Upper lobe of left lung (tissue), 4 donors: ENCODE measurements around the gene LTBP1.

Source experiments
- EP300 ChIP-seq, 4 donors: sonication (generic); formaldehyde crosslinking; IDR thresholded peaks; one replicate each; pipeline ENCODE4 v1.5.1; 2017; ENCODE audit warnings: antibody characterized with exemption in 4 of 4, control low read depth in 2 of 4
- POLR2A ChIP-seq, 4 donors: fragments of 450-650 bp; IDR thresholded peaks; one replicate each; pipeline ENCODE4 v1.5.1; 2016 to 2017; ENCODE audit warnings: antibody characterized with exemption in 4 of 4, mild to moderate bottlenecking in 2 of 4
- POLR2AphosphoS5 ChIP-seq, 2 donors: sonication (generic); formaldehyde crosslinking; IDR thresholded peaks; one replicate each; pipeline ENCODE4 v1.5.1; 2017; ENCODE audit warnings: antibody characterized with exemption in 2 of 2
- TF ChIP-seq, protein P1 (sequence below), 6 experiments: fragments of 450-650 bp in 4 of 6; fragments of 200-600 bp in 2 of 6; sonication (generic) in 2 of 6; IDR thresholded peaks; one replicate each; pipeline ENCODE4 v1.5.1; 2016 to 2019; ENCODE audit warnings: antibody characterized with exemption in 6 of 6

DNA sequence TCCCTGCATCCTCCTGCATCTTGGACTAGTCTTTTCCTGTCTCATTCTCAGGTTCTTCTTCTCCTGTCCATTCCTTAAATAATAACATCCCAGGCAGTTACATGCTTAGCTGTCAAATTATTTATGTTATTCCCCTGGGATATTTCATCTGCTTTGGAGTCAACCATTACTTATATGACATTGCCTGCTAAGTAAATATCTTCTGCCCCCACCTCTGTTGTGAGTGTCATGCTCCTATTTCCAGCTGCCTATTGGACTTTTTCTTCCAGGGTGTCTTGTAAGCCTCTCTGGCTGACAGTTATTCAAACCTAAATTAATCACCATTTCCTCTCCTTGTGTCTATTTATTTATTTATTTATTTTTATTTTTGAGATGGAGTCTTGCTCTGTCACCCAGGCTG, 405.0 kb downstream of the LTBP1 start:
- TF ChIP-seq, protein P1, sequence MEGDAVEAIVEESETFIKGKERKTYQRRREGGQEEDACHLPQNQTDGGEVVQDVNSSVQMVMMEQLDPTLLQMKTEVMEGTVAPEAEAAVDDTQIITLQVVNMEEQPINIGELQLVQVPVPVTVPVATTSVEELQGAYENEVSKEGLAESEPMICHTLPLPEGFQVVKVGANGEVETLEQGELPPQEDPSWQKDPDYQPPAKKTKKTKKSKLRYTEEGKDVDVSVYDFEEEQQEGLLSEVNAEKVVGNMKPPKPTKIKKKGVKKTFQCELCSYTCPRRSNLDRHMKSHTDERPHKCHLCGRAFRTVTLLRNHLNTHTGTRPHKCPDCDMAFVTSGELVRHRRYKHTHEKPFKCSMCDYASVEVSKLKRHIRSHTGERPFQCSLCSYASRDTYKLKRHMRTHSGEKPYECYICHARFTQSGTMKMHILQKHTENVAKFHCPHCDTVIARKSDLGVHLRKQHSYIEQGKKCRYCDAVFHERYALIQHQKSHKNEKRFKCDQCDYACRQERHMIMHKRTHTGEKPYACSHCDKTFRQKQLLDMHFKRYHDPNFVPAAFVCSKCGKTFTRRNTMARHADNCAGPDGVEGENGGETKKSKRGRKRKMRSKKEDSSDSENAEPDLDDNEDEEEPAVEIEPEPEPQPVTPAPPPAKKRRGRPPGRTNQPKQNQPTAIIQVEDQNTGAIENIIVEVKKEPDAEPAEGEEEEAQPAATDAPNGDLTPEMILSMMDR (IDR thresholded peaks at IDR 0.05): no peak
- no peak for TF ChIP-seq POLR2A (IDR thresholded peaks at IDR 0.05)
- no peak for TF ChIP-seq POLR2AphosphoS5 (IDR thresholded peaks at IDR 0.05)
- no peak for TF ChIP-seq EP300 (IDR thresholded peaks at IDR 0.05)
